Nucleus accumbens (tissue), 56 donors: Measurements from ENCODE around the gene MCM8.

Experiments
- DNase-seq, 56 donors: peaks; one replicate each; lab custom pipeline; 2025; lab: John Stamatoyannopoulos, UW

Gene MCM8

GRCh38 chr20:6037082-6037481 is 86.6 kb downstream of the MCM8 start:
- no peak for DNase-seq

DNA sequence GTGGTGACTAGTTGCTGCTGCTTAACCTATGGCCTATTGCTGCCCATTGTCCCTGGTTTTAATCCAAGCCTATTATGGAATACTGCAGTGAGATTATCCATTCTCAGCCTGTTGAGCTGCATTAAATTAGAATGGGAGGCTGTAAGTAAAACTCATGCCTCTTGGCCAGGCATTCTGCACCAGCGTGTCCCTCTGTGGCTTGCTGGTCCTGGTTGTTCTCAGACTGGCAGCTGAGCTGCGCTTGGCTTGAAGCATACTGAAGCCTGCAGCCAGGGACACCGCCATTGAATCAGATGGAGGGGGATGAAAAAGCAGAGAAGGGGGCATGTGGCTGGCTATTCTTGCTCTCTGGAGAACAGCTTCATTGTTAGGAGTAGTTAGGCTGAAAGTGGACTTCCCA is 87.8 kb downstream of the MCM8 start:
- DNase-seq = peak in 21 of 56 donors; percentile 6 to 56 (median 24)

- no peak for DNase-seq
Observed at GRCh38 chr20:6039766-6040165, 89.3 kb downstream of the MCM8 start.

DNA sequence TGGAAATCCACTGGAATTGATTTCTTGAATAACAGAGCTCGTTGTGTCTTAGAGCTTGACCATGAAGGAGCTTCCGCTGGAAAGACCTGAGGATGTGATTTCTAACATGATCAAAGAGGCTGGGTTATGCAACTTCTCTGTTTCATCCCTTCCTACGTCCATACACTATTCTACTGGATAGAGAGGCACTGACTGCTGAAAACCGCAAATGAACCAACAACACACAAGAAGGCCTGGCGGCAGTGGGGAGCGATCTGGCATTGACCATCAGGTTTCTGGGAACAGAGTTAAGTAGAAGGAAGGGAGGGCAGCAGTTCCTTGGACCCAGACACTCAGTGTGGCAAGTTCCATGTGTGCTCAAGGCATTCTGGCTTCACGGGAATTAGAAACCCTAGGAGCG is 90.1 kb downstream of the MCM8 start:
- no peak for DNase-seq

- no peak for DNase-seq
Observed at GRCh38 chr20:6040958-6041807, 90.7 kb downstream of the MCM8 start.

DNA sequence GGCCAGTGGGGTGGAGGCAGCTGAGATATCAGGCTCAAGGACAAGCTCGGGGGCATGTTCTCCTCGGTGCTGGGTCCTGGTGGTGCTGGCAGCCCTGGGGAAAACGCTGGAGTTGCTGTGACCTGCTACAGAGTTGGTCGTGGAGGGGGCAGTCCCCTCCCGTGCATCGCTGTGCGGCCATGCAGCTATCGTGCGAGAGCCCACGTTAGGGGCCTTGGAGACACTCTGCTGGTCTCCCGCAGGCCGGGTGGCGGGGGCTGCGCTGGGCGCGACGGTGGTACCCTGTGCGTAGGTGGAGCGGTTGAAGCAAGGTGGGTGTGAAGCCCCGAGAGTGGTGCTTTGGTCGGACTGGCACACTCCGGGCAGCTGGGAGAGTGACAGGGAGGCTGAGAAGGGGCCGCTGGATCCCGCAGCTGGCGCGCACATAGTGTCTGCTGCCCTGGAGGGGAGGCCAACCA is 91.4 kb downstream of the MCM8 start:
- DNase-seq = no peak

- no peak for DNase-seq
Observed at GRCh38 chr20:6044115-6044514, 93.7 kb downstream of the MCM8 start.

GRCh38 chr20:6045566-6045965 is 95.1 kb downstream of the MCM8 start:
- DNase-seq = no peak

GRCh38 chr20:6046432-6046831 is 96.0 kb downstream of the MCM8 start:
- DNase-seq = no peak

DNA sequence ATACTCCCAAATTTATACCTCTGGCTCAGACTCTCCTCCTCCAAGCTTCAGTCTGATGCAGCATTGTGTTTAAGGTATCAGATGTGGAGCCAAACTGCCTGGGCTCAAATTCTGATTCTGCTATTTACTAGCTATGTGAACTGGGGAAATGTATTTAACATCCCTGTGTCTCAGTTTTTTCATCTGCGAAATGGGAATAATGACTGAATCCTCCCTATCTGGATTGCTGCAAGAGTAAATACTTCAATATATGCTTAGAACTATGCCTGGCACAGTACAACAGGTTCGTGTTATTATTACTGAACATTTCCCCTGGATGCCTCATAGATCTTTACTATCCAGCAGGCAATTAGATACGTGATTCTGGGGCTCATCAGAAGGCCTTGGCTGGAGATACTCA is 97.9 kb downstream of the MCM8 start:
- no peak for DNase-seq
